Thyroid gland (tissue), 4 donors: ENCODE measurements around the gene TAOK1.

Experiments
- CTCF ChIP-seq, 6 experiments: fragments of 200-600 bp in 3 of 6; fragments of 450-650 bp in 3 of 6; sonication (generic) in 3 of 6; IDR thresholded peaks; one replicate each; pipeline ENCODE4 v1.5.1; 2016 to 2019; ENCODE audit warnings: antibody characterized with exemption in 6 of 6, mild to moderate bottlenecking in 2 of 6, inconsistent platforms in 1 of 6, moderate library complexity in 1 of 6
- POLR2A ChIP-seq, 2 donors: fragments of 450-650 bp; IDR thresholded peaks; one replicate each; pipeline ENCODE4 v1.6.1; 2017; ENCODE audit warnings: antibody characterized with exemption in 2 of 2, mild to moderate bottlenecking in 2 of 2, moderate library complexity in 1 of 2

GRCh38 chr17:29458066-29458465 is 67.9 kb downstream of the TAOK1 start:
- TF ChIP-seq CTCF (IDR thresholded peaks at IDR 0.05) (no peak), POLR2A (IDR thresholded peaks at IDR 0.05) (no peak)
